ENCODE data around the gene BCL11B.

The BCL11B gene

GRCh38 chr14:99156814-99157213 lies 115.2 kb downstream of the BCL11B start:
- no peak for TF ChIP-seq CTBP1 (IDR thresholded peaks at IDR 0.05; ENCODE audit: borderline replicate concordance)
- TF ChIP-seq L3MBTL2 (conservative IDR thresholded peaks at IDR 0.05) = no peak
- TF ChIP-seq HDGF (IDR thresholded peaks at IDR 0.05; ENCODE audit: borderline replicate concordance) = no peak
- TF ChIP-seq BHLHE40 (IDR thresholded peaks at IDR 0.05; ENCODE audit: borderline replicate concordance) = no peak
- TF ChIP-seq SP1 (IDR thresholded peaks at IDR 0.05) = no peak
- TF ChIP-seq, protein P1, sequence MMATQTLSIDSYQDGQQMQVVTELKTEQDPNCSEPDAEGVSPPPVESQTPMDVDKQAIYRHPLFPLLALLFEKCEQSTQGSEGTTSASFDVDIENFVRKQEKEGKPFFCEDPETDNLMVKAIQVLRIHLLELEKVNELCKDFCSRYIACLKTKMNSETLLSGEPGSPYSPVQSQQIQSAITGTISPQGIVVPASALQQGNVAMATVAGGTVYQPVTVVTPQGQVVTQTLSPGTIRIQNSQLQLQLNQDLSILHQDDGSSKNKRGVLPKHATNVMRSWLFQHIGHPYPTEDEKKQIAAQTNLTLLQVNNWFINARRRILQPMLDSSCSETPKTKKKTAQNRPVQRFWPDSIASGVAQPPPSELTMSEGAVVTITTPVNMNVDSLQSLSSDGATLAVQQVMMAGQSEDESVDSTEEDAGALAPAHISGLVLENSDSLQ (IDR thresholded peaks at IDR 0.05) = no peak
- no peak for TF ChIP-seq ZNF384 (IDR thresholded peaks at IDR 0.05)
- TF ChIP-seq LEF1 (IDR thresholded peaks at IDR 0.05; ENCODE audit: borderline replicate concordance) = no peak
- no peak for TF ChIP-seq FOXA1 (IDR thresholded peaks at IDR 0.05)
- no peak for TF ChIP-seq NFRKB (IDR thresholded peaks at IDR 0.05)
- TF ChIP-seq ARNT (IDR thresholded peaks at IDR 0.05) = no peak
- TF ChIP-seq FOXK2 (IDR thresholded peaks at IDR 0.05) = no peak
- no peak for TF ChIP-seq TARDBP (IDR thresholded peaks at IDR 0.05)
- TF ChIP-seq FOXM1 (IDR thresholded peaks at IDR 0.05; ENCODE audit: borderline replicate concordance) = no peak
- TF ChIP-seq ELF4 (IDR thresholded peaks at IDR 0.05) = no peak
- TF ChIP-seq SUZ12 (IDR thresholded peaks at IDR 0.05) = no peak
- ChIA-PET CTCF (no interaction called here), POLR2A (no interaction called here)
- no peak for DNase-seq (ENCODE audit: extremely low spot score)

DNA sequence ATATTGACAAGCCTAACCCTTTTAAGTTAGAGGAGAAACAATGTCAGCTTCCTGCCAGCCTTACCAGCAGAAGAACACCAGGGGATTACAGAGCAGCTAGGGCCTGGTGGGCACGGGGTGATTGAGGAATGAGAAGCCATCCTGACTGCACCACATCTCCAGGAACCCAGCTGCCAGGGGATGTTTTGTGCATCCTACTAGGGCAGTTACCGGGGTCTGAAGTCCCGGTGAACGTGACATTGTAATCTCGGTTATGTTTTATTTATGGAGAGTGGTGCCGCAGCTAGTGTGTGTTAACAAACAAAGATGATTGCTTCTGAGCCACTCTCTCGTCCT lies 115.9 kb downstream of the BCL11B start:
- ChIA-PET CTCF (interaction anchor here (0.6 kb wide), 1 partner anchor 106 kb away, joined by 5 read pairs; no protein-coding TSS in a partner anchor), POLR2A (no interaction called here)
- TF ChIP-seq ZNF384 (IDR thresholded peaks at IDR 0.05) (no peak), ARNT (IDR thresholded peaks at IDR 0.05) (no peak), LEF1 (IDR thresholded peaks at IDR 0.05; ENCODE audit: borderline replicate concordance) (no peak), FOXA1 (IDR thresholded peaks at IDR 0.05) (no peak), NFRKB (IDR thresholded peaks at IDR 0.05) (no peak), ELF4 (IDR thresholded peaks at IDR 0.05) (no peak), L3MBTL2 (conservative IDR thresholded peaks at IDR 0.05) (no peak), HDGF (IDR thresholded peaks at IDR 0.05; ENCODE audit: borderline replicate concordance) (no peak), SUZ12 (IDR thresholded peaks at IDR 0.05) (no peak), CTBP1 (IDR thresholded peaks at IDR 0.05; ENCODE audit: borderline replicate concordance) (no peak), BHLHE40 (IDR thresholded peaks at IDR 0.05; ENCODE audit: borderline replicate concordance) (no peak)
- TF ChIP-seq, protein P1 (IDR thresholded peaks at IDR 0.05) = no peak
- no peak for DNase-seq (ENCODE audit: extremely low spot score)

DNA sequence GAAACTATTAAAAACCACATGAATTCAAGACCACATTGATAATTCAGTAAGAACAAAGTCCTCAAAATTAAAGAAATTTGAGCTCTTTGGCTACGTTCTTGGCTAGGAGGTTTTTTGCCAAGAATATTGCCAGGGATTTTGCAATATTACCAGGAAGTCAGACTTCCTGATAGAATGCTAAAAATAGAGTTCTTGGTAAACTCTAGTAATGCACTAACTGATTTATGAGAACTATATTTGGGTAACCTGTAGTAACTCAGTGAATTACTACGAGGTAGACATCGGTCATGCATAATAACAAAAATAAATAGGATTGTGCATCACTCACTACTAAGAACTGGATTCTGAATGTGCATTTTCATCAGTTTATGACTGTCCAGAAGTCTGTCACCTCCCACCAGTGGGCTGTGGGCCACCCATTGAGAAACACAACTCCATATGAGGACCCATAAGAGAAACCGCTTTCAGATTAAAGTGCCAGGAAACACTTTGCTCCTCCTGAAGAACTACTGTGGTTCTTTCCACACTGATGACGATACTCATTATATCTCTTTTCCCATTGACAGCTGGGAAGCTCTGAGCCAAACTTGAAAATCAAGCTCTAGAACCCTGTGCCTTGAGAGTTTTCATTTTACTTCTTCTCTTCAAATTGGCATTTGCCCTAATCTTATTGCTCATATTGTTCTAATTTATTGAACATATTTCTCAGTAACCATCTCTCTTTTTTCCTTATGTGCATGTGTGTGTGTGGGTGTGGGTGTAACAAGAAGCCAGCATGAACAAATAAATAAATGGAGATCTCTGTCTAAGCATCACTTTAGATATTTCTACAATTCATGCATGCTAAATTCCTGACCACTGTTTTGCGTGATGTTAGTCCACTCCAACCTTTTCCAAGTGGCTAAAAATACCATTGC lies 116.6 kb downstream of the BCL11B start:
- ChIA-PET POLR2A (no interaction called here), CTCF (interaction anchor here (0.6 kb wide), 1 partner anchor 107 kb away, joined by 5 read pairs; no protein-coding TSS in a partner anchor)
- no peak for DNase-seq (ENCODE audit: extremely low spot score)
- TF ChIP-seq ARNT (IDR thresholded peaks at IDR 0.05) (no peak), TARDBP (IDR thresholded peaks at IDR 0.05) (no peak), LEF1 (IDR thresholded peaks at IDR 0.05; ENCODE audit: borderline replicate concordance) (no peak), ELF4 (IDR thresholded peaks at IDR 0.05) (no peak), HDGF (IDR thresholded peaks at IDR 0.05; ENCODE audit: borderline replicate concordance) (no peak), L3MBTL2 (conservative IDR thresholded peaks at IDR 0.05) (no peak), ZNF384 (IDR thresholded peaks at IDR 0.05) (no peak), FOXK2 (IDR thresholded peaks at IDR 0.05) (no peak), CTBP1 (IDR thresholded peaks at IDR 0.05; ENCODE audit: borderline replicate concordance) (no peak), FOXA1 (IDR thresholded peaks at IDR 0.05) (no peak), BHLHE40 (IDR thresholded peaks at IDR 0.05; ENCODE audit: borderline replicate concordance) (no peak), FOXM1 (IDR thresholded peaks at IDR 0.05; ENCODE audit: borderline replicate concordance) (no peak), SP1 (IDR thresholded peaks at IDR 0.05) (no peak), SUZ12 (IDR thresholded peaks at IDR 0.05) (no peak), NFRKB (IDR thresholded peaks at IDR 0.05) (no peak)
- TF ChIP-seq, protein P1 (IDR thresholded peaks at IDR 0.05) = no peak

GRCh38 chr14:99150236-99150635 lies 121.8 kb downstream of the BCL11B start:
- ChIA-PET CTCF (interaction anchor here (1.6 kb wide), 1 partner anchor 115 kb away, joined by 3 read pairs; no protein-coding TSS in a partner anchor), POLR2A (no interaction called here)
- no peak for DNase-seq (ENCODE audit: extremely low spot score)
- TF ChIP-seq BHLHE40 (IDR thresholded peaks at IDR 0.05; ENCODE audit: borderline replicate concordance) = no peak
- TF ChIP-seq CTBP1 (IDR thresholded peaks at IDR 0.05; ENCODE audit: borderline replicate concordance) = no peak

GRCh38 chr14:99148861-99149610 lies 123.0 kb downstream of the BCL11B start:
- no peak for TF ChIP-seq FOXA1 (IDR thresholded peaks at IDR 0.05)

GRCh38 chr14:99148131-99148530 lies 123.9 kb downstream of the BCL11B start:
- ChIA-PET POLR2A (no interaction called here), CTCF (no interaction called here)
- no peak for TF ChIP-seq LEF1 (IDR thresholded peaks at IDR 0.05; ENCODE audit: borderline replicate concordance)
- TF ChIP-seq, protein P1 (IDR thresholded peaks at IDR 0.05) = no peak
- no peak for TF ChIP-seq ARNT (IDR thresholded peaks at IDR 0.05)
- TF ChIP-seq HDGF (IDR thresholded peaks at IDR 0.05; ENCODE audit: borderline replicate concordance) = no peak
- TF ChIP-seq FOXM1 (IDR thresholded peaks at IDR 0.05; ENCODE audit: borderline replicate concordance) = no peak
- no peak for TF ChIP-seq TARDBP (IDR thresholded peaks at IDR 0.05)
- TF ChIP-seq SUZ12 (IDR thresholded peaks at IDR 0.05) = no peak
- TF ChIP-seq ELF4 (IDR thresholded peaks at IDR 0.05) = no peak
- TF ChIP-seq FOXA1 (IDR thresholded peaks at IDR 0.05) = no peak
- TF ChIP-seq SP1 (IDR thresholded peaks at IDR 0.05) = no peak
- no peak for TF ChIP-seq FOXK2 (IDR thresholded peaks at IDR 0.05)
- no peak for TF ChIP-seq BHLHE40 (IDR thresholded peaks at IDR 0.05; ENCODE audit: borderline replicate concordance)
- no peak for TF ChIP-seq CTBP1 (IDR thresholded peaks at IDR 0.05; ENCODE audit: borderline replicate concordance)
- no peak for TF ChIP-seq NFRKB (IDR thresholded peaks at IDR 0.05)
- no peak for TF ChIP-seq L3MBTL2 (conservative IDR thresholded peaks at IDR 0.05)
- no peak for TF ChIP-seq ZNF384 (IDR thresholded peaks at IDR 0.05)
- no peak for DNase-seq (ENCODE audit: extremely low spot score)

More at GRCh38 chr14:99148861-99149610, 123.0 kb downstream of the BCL11B start:
- ChIA-PET CTCF (no interaction called here), POLR2A (no interaction called here)
- DNase-seq (ENCODE audit: extremely low spot score) = no peak

Data from HEK293T (cell line).